K562 (cell line): ENCODE measurements around the gene BRCC3. TPM values are rescaled to one million over a fixed set of nuclear protein-coding genes. Genes with fewer than 3 reads are reported as not detected.
A peak's percentile ranks its signal among the peaks of the same experiment; 100 is the strongest.

Source experiments
- CREM ChIP-seq: IDR thresholded peaks from 2 replicates; pipeline ENCODE4 v1.6.1; 2014; ENCODE audit warnings: antibody characterized with exemption, low read depth
- GTF2E2 ChIP-seq: fragments of 200-800 bp; sonication (Bioruptor generic); IDR thresholded peaks from 2 replicates; pipeline ENCODE4 v1.6.1; 2016; ENCODE audit warnings: missing genetic modification characterization, missing compliant biosample characterization
- JUN ChIP-seq, 2 experiments: sonication (generic) in 1 of 2; formaldehyde crosslinking in 1 of 2; IDR thresholded peaks; 2 replicates each; pipeline versions ENCODE4 v1.6.1 to v1.8.0; 2012 to 2022; ENCODE audit warnings: borderline replicate concordance in 2 of 2, mild to moderate bottlenecking in 2 of 2, improper control_type of control experiment in 1 of 2, low read depth in 1 of 2, low read length in 1 of 2, missing genetic modification reagents in 1 of 2
- JUND ChIP-seq, 2 experiments: IDR thresholded peaks; 2 replicates in 1 of 2; 3 replicates in 1 of 2; pipeline ENCODE4 v1.6.1; 2011; ENCODE audit warnings: borderline replicate concordance in 2 of 2, low read depth in 2 of 2, low read length in 2 of 2, improper control_type of control experiment in 1 of 2, missing biosample characterization in 1 of 2, missing genetic modification characterization in 1 of 2, missing genetic modification reagents in 1 of 2
- KAT7 ChIP-seq: sonication (generic); formaldehyde crosslinking; IDR thresholded peaks from 2 replicates; pipeline ENCODE4 v1.8.0; 2022; ENCODE audit warnings: missing genetic modification reagents, mild to moderate bottlenecking, borderline replicate concordance
- MTA2 ChIP-seq: fragments of 450-650 bp; IDR thresholded peaks from 2 replicates; pipeline ENCODE4 v1.6.1; 2016; ENCODE audit warnings: low read depth
- NR4A1 ChIP-seq, 2 experiments: fragments of 250-450 bp in 1 of 2; fragments of 450-650 bp in 1 of 2; sonication (Bioruptor Pico) in 1 of 2; IDR thresholded peaks; 2 replicates each; pipeline versions ENCODE4 v1.4.0 to v1.6.1; 2016 to 2020; ENCODE audit warnings: mild to moderate bottlenecking in 2 of 2, missing compliant biosample characterization in 1 of 2, missing genetic modification characterization in 1 of 2, moderate library complexity in 1 of 2
- POLR2G ChIP-seq: fragments of 200-400 bp; formaldehyde crosslinking; IDR thresholded peaks from 2 replicates; pipeline ENCODE4 v1.6.1; 2017; ENCODE audit warnings: low read depth, mild to moderate bottlenecking, antibody characterized with exemption, low read length, moderate library complexity
- RB1 ChIP-seq: fragments of 450-650 bp; IDR thresholded peaks from 2 replicates; pipeline ENCODE4 v1.6.1; 2017; ENCODE audit warnings: low read depth, mild to moderate bottlenecking
- SREBF1 ChIP-seq: fragments of 150-350 bp; IDR thresholded peaks from 2 replicates; pipeline ENCODE4 v1.6.1; 2014; ENCODE audit warnings: antibody characterized with exemption, low read depth, low read length, borderline replicate concordance
- TCF7L2 ChIP-seq: fragments of 150-350 bp; IDR thresholded peaks from 2 replicates; pipeline ENCODE4 v1.6.1; 2016; ENCODE audit warnings: low read depth, mild to moderate bottlenecking, low read length, moderate library complexity
- TRIM28 ChIP-seq: fragments of 450-650 bp; IDR thresholded peaks from 2 replicates; pipeline ENCODE4 v1.6.1; 2017
- ZKSCAN8 ChIP-seq: fragments of 200-800 bp; sonication (Bioruptor generic); IDR thresholded peaks from 2 replicates; pipeline ENCODE4 v1.6.1; 2016; ENCODE audit warnings: missing genetic modification characterization, missing compliant biosample characterization
- ZNF57 ChIP-seq: fragments of 450-650 bp; formaldehyde crosslinking; IDR thresholded peaks from 2 replicates; pipeline ENCODE4 v1.4.0; 2020; ENCODE audit warnings: mild to moderate bottlenecking, moderate library complexity
- polyA plus RNA-seq, 8 experiments: library from polyadenylated mRNA; depleted of rRNA in 4 of 8; stranded (reverse) in 5 of 8; unstranded in 3 of 8; fragments of >200 nt; fragmentation: Nextera tagmentation in 2 of 8; fragmentation: Illumina TruSeq in 1 of 8; extraction: Ambion mirVana in 2 of 8; extraction: Trizol in 1 of 8; gene quantifications; 2 replicates each; pipeline versions ENCODE4 v1.2.1 to v1.2.3, GENCODE V29; 2011 to 2014; ENCODE audit warnings: inconsistent platforms in 1 of 8, missing spikeins in 1 of 8
- total RNA-seq, 7 experiments: library from RNA; depleted of rRNA in 6 of 7; stranded (reverse); fragments of >200 nt in 6 of 7; fragmentation: Illumina TruSeq in 2 of 7; extraction: Trizol in 2 of 7; gene quantifications; 2 replicates each; pipeline versions ENCODE4 v1.2.1 to v1.2.3, GENCODE V29; 2011 to 2021; ENCODE audit warnings: low replicate concordance in 1 of 7
- TF ChIP-seq, protein P1 (sequence below): sonication (generic); formaldehyde crosslinking; IDR thresholded peaks from 2 replicates; pipeline ENCODE4 v1.8.0; 2022; ENCODE audit warnings: mild to moderate bottlenecking, missing genetic modification reagents
- TF ChIP-seq, protein P2 (sequence below): fragments of 250-450 bp; sonication (Bioruptor Pico); IDR thresholded peaks from 2 replicates; pipeline ENCODE4 v1.5.0; 2021
- TF ChIP-seq, protein P3 (sequence below), 2 experiments: fragments of 450-650 bp in 1 of 2; IDR thresholded peaks; 2 replicates each; pipeline ENCODE4 v1.6.1; 2011 to 2017; ENCODE audit warnings: low read depth in 2 of 2, antibody characterized with exemption in 1 of 2, borderline replicate concordance in 1 of 2, low read length in 1 of 2, mild to moderate bottlenecking in 1 of 2, mixed read lengths in 1 of 2; ENCODE audit not compliant: control insufficient read depth in 1 of 2

Gene BRCC3
- total and polyA plus RNA-seq, 9 of the 15 experiments (the other 6 are each of a cell fraction or from before 2014, with no cell fraction given), result 9.6 to 44.8 (median 26.7) TPM

DNA sequence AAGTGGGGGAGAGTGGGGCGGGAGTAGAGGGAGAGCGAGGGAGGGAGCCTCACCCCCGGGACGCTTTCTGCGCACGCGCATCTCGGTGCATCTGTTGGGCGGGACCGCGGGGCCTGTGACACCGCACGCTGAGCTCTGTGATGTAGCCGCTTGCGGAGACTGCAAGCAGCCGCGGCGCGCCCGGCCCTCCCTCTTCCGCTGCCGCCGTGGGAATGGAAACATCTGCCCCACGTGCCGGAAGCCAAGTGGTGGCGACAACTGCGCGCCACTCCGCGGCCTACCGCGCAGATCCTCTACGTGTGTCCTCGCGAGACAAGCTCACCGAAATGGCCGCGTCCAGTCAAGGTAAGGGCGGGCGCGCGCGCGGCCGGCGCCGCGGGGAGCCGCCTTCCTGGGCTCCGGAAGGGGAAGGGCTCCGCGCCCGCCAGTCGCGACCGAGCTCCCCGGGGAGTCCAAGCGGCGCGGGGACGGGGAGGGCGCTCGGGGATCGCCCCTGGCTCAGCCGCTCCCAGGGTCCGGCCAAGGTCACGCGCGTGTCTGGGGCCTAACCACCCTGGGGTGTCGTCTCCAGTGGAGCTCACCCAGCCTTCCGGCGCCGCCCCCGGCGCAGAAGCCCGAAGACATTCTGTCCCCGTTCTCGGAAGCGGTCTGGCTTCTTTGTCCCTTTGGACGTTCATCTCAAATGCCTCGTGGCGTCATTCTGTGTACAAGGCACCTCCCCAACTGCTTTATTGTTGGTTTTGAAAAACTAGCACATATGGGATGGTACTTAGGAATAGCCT, 44.4 kb upstream of the BRCC3 start, which contains the start of gene FUNDC2 (continued):
- TF ChIP-seq, protein P1, sequence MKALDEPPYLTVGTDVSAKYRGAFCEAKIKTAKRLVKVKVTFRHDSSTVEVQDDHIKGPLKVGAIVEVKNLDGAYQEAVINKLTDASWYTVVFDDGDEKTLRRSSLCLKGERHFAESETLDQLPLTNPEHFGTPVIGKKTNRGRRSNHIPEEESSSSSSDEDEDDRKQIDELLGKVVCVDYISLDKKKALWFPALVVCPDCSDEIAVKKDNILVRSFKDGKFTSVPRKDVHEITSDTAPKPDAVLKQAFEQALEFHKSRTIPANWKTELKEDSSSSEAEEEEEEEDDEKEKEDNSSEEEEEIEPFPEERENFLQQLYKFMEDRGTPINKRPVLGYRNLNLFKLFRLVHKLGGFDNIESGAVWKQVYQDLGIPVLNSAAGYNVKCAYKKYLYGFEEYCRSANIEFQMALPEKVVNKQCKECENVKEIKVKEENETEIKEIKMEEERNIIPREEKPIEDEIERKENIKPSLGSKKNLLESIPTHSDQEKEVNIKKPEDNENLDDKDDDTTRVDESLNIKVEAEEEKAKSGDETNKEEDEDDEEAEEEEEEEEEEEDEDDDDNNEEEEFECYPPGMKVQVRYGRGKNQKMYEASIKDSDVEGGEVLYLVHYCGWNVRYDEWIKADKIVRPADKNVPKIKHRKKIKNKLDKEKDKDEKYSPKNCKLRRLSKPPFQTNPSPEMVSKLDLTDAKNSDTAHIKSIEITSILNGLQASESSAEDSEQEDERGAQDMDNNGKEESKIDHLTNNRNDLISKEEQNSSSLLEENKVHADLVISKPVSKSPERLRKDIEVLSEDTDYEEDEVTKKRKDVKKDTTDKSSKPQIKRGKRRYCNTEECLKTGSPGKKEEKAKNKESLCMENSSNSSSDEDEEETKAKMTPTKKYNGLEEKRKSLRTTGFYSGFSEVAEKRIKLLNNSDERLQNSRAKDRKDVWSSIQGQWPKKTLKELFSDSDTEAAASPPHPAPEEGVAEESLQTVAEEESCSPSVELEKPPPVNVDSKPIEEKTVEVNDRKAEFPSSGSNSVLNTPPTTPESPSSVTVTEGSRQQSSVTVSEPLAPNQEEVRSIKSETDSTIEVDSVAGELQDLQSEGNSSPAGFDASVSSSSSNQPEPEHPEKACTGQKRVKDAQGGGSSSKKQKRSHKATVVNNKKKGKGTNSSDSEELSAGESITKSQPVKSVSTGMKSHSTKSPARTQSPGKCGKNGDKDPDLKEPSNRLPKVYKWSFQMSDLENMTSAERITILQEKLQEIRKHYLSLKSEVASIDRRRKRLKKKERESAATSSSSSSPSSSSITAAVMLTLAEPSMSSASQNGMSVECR, result peak; percentile 42; the same call in 1 of the 2 replicates
- TF ChIP-seq MTA2, result no peak
- no peak for TF ChIP-seq ZKSCAN8 (CRISPR knock-in tag)
- TF ChIP-seq SREBF1, result no peak
- TF ChIP-seq GTF2E2, result no peak; the same call in 1 of the 2 replicates
- TF ChIP-seq KAT7 (CRISPR knock-in tag), result peak; percentile 69; the same call in 1 of the 2 replicates
- no peak for TF ChIP-seq TRIM28
- TF ChIP-seq, protein P2, sequence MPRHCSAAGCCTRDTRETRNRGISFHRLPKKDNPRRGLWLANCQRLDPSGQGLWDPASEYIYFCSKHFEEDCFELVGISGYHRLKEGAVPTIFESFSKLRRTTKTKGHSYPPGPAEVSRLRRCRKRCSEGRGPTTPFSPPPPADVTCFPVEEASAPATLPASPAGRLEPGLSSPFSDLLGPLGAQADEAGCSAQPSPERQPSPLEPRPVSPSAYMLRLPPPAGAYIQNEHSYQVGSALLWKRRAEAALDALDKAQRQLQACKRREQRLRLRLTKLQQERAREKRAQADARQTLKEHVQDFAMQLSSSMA (CRISPR knock-in tag), result no peak
- peak; percentile 95 for TF ChIP-seq POLR2G
- TF ChIP-seq JUN (IDR thresholded peaks at IDR 0.05; ENCODE audit: borderline replicate concordance, low read depth, low read length), result no peak
- TF ChIP-seq JUN (CRISPR knock-in tag; IDR thresholded peaks at IDR 0.05; ENCODE audit: borderline replicate concordance), result no peak
- TF ChIP-seq, protein P3, sequence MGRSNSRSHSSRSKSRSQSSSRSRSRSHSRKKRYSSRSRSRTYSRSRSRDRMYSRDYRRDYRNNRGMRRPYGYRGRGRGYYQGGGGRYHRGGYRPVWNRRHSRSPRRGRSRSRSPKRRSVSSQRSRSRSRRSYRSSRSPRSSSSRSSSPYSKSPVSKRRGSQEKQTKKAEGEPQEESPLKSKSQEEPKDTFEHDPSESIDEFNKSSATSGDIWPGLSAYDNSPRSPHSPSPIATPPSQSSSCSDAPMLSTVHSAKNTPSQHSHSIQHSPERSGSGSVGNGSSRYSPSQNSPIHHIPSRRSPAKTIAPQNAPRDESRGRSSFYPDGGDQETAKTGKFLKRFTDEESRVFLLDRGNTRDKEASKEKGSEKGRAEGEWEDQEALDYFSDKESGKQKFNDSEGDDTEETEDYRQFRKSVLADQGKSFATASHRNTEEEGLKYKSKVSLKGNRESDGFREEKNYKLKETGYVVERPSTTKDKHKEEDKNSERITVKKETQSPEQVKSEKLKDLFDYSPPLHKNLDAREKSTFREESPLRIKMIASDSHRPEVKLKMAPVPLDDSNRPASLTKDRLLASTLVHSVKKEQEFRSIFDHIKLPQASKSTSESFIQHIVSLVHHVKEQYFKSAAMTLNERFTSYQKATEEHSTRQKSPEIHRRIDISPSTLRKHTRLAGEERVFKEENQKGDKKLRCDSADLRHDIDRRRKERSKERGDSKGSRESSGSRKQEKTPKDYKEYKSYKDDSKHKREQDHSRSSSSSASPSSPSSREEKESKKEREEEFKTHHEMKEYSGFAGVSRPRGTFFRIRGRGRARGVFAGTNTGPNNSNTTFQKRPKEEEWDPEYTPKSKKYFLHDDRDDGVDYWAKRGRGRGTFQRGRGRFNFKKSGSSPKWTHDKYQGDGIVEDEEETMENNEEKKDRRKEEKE (IDR thresholded peaks at IDR 0.05; ENCODE audit: borderline replicate concordance in 1 of 2, control insufficient read depth in 1 of 2, low read depth in 2 of 2, low read length in 1 of 2), result no peak
- peak; percentile 93 for TF ChIP-seq CREM
- peak; percentile 81 for TF ChIP-seq RB1
- no peak for TF ChIP-seq JUND (IDR thresholded peaks at IDR 0.05; ENCODE audit: borderline replicate concordance, low read depth, low read length)
- TF ChIP-seq JUND (tag; IDR thresholded peaks at IDR 0.05; ENCODE audit: borderline replicate concordance, low read depth, low read length), result no peak; the same call in 2 of the 3 replicates
- TF ChIP-seq ZNF57 (CRISPR knock-in tag), result no peak
- no peak; the same call in 1 of the 2 replicates for TF ChIP-seq TCF7L2
- no peak for TF ChIP-seq NR4A1 (CRISPR knock-in tag; IDR thresholded peaks at IDR 0.05)
- TF ChIP-seq NR4A1 (tag; IDR thresholded peaks at IDR 0.05), result no peak
